Astrocyte (in vitro differentiated cells and primary cell): ENCODE results near the gene JOSD1.

Experiments used
- EZH2 ChIP-seq: IDR thresholded peaks from 2 replicates; pipeline ENCODE4 v1.6.1; 2012; ENCODE audit warnings: mild to moderate bottlenecking, low read length, inconsistent platforms; ENCODE audit not compliant: insufficient read depth
- TF ChIP-seq, protein P1 (sequence below): IDR thresholded peaks from 2 replicates; pipeline ENCODE4 v1.5.1; 2011; ENCODE audit warnings: low read depth, mild to moderate bottlenecking, inconsistent platforms, low read length, moderate library complexity; ENCODE audit not compliant: insufficient read depth

GRCh38 chr22:38641476-38642040, 59.2 kb downstream of the JOSD1 start:
- no peak for TF ChIP-seq EZH2
- TF ChIP-seq, protein P1, sequence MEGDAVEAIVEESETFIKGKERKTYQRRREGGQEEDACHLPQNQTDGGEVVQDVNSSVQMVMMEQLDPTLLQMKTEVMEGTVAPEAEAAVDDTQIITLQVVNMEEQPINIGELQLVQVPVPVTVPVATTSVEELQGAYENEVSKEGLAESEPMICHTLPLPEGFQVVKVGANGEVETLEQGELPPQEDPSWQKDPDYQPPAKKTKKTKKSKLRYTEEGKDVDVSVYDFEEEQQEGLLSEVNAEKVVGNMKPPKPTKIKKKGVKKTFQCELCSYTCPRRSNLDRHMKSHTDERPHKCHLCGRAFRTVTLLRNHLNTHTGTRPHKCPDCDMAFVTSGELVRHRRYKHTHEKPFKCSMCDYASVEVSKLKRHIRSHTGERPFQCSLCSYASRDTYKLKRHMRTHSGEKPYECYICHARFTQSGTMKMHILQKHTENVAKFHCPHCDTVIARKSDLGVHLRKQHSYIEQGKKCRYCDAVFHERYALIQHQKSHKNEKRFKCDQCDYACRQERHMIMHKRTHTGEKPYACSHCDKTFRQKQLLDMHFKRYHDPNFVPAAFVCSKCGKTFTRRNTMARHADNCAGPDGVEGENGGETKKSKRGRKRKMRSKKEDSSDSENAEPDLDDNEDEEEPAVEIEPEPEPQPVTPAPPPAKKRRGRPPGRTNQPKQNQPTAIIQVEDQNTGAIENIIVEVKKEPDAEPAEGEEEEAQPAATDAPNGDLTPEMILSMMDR = no peak
